Activated naive CD4-positive, alpha-beta T cell treated with Interleukin-2 at 50 U/mL for 16 hours (primary cell): ENCODE results near the gene ZFP1.
"Not testable (repeated sequence)": the region's sequence is repeated elsewhere in the genome, so short reads cannot be mapped to it uniquely, and the experiment has no call there.

ENCODE experiments used
- DNase-seq: peaks from one replicate; pipeline ENCODE4 v3.0.0-alpha.2; 2020

The ZFP1 gene

DNA sequence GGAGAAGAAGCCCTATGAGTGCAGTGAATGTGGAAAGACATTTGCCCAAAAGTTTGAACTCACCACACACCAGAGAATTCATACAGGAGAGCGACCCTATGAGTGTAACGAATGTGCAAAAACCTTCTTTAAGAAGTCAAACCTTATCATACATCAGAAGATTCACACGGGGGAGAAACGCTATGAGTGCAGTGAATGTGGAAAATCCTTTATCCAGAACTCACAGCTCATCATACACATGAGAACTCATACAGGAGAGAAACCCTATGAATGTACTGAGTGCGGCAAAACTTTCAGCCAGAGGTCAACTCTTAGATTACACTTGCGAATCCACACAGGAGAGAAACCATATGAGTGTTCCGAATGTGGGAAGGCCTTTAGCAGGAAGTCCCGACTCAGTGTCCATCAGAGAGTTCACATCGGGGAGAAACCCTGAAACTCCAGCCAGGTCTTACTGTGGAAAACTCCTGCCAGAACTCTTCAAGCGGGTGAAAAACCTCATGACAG is 21.6 kb downstream of the ZFP1 start:
- no peak for DNase-seq

DNA sequence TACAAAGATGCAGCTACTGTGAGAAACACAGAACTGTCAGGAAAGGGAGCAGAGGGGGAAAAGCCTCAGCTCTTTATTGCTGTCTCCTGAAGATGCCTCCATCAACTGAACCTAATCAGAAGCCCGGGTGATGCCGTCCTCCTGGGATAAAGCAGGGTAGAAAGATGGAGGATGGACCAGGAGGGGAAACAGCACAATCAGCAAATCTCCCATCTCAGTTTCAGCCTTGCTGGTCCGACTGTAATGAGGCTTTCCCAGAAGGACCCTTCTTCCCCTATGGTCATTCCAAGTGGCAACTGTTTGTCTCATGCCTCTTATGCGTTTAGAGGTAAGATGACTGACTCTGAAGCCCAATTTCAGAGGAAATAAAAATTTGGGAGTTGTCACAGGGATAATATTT is 24.3 kb downstream of the ZFP1 start:
- no peak for DNase-seq

DNA sequence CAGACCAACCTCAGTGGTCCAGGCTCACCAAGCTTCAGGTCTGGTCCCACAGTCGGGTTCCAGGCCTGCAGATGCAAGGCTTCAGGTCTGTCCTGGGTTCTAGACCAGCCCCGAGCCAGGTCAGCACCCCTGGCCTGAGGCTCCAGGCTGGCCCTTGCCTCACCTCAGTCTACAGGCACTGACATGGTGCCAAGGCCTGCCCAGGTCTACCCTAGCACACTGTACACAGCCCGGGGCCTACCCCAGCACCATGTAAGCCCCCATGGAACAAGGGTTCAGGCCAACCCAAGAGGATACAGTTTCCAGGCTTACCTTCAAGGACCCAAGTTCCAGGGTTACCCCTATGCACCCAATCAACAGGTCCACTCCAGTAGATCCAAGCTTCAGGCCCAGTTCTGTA is 26.8 kb downstream of the ZFP1 start:
- no peak for DNase-seq

DNA sequence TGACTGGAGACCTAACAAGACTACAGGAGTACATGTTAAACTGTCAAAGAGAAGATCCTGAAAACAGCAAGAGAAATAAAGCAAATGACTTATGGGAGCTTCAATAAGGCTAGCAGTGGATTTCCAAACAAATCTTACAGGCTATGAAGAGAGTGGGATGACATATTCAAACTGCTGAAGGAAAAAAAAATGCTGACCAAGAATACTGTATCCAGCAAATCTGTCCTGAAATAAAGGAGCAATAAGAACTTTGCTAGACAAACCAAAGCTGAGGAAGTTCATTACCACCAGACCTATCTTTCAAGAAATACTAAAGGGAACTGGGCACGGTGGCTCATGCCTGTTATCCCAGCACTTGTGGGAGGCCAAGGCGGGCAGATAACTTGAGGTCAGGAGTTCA is 28.6 kb downstream of the ZFP1 start:
- no peak for DNase-seq

DNA sequence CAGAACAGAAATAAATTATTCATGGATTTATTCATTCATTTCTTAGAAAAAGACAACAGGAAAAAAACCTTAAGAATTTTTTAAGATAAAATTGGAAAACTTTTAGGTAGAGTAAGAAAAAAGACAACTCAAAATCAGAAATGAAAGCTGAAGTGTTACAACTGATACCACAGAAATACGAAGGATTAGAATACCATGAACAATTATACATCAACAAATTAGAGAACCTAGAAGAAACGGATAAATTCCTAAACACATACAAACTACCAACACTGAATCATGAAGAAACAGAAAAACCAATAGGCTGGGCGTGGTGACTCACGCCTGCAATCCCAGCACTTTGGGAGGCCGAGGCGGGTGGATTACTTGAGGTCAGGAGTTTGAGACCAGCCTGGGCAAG is 30.9 kb downstream of the ZFP1 start:
- DNase-seq: no peak

DNA sequence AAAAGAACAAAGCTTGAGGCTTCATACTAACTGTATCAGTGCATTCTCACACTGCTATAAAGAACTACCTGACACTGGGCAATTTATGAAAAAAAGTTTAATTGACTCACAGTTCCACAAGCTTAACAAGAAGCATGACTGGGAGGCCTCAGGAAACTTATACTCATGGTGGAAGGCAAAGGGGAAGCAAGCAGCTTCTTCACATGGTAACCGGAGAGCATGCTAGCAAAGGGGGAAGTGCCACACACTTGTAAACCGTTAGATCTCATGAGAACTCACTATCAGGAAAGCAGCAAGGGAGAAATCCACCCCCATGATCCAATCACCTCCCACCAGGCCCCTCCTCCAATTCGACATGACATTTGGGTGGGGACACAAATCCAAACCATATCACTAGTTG is 33.3 kb downstream of the ZFP1 start:
- DNase-seq: no peak

DNA sequence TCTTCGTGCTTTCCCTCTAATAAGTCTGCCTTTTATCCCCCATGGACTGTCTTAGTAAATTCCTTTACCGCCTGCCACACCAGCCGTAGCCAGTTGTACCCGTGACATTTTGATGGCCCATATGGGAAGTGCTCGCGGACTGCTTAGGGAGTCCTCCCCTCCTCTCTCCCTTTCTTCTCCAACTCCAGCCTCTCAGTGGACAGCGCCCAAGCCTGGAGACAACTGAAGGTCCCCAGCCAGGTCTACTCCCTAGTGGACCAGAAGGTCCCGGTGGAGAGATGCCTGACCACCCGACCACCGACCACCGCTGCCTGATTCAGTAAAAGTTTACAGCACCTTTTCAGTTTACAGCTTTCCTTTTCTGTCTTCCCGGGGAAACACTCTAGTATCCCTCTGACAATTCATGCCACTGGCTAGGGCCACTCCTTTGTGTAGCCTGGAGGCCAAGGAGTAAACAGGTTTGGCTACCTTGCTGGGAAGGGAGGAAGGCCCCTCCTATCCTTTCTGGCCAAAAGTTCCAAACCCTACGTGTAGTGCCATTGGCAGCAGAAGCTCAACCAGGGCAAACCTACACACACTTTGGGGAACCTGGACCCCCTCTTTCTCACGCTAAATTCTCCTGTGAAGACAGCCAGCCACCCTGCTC is 40.6 kb downstream of the ZFP1 start:
- no peak for DNase-seq

DNA sequence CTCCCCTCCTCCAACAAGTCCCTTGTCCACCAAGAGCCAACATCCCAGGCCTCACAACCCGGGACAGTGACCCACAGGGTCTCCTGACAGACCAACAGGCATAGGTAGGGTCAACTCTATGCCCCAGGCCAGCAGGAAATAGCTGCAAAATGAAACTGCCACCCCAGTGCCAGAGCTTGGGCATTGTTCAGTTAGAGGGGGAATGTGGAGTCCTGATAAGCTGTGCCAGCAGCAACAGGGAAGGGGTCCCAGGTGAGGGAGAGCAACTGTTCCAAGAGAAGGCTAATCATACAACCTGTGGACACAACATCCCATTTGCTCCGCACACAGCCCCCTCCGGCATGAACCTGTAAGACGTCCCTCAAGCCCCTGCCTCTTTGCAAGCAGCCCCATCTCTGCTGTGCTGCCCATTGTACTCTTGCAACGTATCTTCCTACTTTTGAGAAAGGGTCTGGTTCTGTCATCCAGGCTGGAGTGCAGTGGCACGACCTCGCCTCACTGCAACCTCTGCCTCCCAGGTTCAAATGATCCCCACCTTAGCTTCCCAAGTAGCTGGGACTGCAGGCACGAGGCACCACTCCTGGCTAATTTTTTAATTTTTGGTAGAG is 41.4 kb downstream of the ZFP1 start:
- no peak for DNase-seq

DNA sequence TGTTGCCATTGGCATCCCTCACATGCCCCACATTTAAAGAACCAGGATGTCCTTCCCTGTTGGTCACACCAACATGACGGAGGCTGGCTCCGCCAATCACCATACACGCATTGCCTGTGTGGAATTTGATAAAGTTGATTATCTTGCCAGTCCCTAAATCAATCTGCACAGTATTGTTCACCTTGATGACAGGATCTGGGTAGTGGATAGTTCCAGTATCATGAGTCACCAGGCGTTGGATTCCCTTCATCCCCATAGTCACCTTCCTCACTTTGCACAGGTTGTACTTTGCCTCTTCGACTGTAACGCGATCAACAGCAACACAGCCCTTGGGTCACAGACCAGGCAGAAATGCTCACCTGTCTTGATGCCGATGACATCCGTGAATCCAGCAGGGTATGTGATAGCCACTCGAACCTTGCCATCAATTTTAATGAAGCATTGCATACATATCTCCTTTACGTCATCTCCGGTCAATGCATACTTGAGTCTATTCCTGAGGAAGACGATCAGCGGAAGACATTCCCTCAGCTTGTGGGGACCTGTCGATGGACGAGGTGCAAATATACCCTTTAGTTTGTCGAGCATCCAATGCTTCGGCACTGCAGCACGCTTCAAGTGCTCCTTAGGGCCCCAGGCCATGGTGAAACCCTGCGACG is 44.4 kb downstream of the ZFP1 start:
- no peak for DNase-seq

DNA sequence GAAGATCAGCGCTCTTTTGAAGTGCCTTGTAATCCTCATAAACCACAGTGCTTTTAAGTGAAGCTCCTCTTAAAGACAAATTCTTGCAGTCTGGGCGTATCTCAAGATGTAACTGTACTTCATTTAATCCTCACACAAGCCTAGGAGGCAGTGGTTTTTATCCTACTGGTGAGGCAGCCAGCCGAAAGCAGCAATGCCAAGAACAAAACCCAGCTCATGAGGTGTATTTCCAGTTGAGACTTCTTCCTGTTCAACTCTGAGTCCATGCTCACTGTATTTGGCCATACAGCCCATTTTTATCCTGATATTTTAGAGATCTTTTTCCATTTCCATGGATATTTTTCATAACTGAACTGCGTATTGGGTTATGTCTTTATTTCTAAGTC is 44.9 kb downstream of the ZFP1 start:
- no peak for DNase-seq

DNA sequence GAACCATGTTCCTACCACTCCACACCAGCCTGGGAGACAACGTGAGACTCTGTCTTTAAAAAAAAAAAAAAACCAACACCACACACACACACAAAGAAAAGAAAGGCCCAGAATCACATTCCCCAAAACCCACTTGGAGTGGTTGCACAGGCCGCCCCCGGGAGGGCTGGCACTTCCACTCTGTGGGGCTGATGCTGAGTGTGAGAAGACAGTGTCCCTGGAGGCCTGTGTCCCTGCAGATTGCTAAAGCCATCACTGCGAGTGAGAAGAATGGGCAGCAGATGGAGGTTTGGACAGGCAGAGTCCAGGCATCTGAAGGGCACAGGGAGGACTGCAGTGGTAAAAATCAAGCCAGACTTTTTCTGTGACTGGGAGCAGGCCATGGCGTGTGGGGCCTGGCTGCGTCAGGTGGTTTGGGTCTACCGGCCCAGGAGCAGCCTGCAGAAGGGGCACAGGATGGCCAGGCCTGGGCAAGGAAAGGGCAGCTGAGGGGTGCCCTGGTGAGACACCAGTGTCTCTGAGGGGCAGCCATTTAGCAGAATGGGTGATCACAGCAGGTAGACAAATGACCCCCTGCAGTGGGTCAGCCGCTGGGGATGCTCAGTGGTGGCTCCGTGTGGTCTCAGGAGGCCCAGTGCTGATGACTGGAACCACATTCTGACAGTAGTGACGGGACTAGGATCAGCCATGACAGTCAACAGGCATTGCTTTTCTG is 45.6 kb downstream of the ZFP1 start:
- no peak for DNase-seq

DNA sequence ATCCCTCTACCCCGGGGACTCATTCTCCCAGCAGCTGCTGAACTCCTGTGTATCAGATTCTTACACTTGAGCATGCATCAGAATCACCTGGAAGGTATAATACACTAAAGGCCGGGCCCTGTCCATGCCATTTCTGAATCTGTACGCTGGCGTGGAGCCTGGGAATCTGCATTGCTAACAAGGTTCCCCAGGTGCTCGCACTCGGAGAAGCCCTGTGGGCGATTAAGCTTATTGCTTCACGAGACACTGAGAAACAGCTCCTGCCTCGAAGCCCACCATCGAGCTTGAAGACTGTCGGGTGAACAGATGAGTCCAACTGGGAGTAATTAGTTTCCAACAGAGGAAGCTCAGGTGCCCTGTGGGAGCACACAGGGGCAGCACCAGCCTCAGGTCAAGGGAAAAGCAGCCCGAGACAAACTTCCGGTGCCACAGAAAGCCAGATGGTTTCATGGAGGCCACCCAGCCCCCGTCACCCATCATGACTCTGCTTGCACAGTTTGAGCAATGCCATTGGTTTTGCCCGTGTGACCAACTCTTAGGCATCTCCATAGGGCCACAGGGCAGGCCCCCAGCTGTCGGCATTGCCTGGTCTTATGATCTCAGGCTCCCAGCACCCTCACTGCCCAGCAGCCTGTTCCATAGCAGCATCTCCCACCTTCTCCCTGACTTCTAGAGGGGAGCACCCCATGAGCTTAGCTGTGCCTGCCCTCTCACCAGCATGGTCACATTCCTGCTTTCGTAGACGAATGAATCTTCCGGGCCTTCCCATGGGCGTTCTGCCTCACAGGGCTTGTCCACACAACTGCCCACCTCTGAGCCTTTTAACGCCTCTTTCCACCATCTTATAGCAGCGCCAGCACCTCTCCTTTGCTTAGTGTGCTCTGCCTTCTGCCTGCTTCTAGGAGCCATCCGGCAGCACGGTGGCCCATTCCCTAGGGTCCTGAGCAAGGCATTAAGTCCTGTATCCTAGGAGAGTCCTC is 47.8 kb downstream of the ZFP1 start:
- no peak for DNase-seq

DNA sequence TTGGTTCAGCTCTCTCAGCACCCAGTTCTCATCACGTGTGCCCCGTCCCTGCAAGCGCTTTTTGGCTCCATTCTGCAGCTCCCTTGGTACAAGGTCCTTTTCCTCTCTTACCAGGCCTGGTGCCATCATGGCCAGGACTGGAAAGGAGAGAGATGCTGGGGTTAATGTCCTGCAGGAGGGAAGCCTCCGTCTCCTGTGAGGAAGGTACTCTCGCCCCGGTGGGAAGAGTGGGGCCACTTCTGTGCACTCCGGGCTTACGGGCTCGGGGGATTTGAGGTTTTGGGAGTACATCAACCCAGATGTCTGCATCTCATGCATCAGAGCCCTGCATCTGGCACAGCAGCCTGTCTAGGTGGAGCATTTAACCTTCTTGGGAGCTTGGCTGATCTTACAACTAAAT is 48.5 kb downstream of the ZFP1 start:
- no peak for DNase-seq

DNA sequence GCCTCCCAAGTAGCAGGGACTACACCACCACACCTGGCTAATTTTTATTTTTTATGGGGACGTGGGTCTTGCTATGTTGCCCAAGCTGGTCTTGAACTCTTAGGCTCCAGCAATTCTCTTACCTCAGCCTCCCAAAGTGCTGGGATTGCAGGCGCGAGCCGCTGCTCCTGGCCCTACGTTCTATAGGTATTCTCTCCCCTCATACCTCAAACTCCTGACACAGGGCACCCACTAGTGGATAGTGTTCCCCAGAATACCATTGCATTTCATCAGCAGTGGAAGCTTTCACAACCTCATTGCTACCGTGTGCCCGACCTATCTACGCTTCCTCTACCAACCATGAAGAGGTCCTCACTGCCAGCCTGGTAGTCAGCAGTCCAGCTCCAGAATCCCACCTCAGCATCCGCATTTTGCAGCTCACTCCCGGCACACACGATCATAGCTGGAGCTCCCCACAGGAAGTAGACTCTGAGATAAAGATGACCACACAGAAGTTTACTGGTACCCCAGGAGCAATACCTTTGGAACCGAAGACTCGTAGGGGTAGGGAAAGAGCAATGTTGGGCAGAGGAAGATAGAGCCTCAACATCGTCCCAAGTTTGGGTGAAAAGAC is 49.3 kb downstream of the ZFP1 start:
- DNase-seq: no peak

DNA sequence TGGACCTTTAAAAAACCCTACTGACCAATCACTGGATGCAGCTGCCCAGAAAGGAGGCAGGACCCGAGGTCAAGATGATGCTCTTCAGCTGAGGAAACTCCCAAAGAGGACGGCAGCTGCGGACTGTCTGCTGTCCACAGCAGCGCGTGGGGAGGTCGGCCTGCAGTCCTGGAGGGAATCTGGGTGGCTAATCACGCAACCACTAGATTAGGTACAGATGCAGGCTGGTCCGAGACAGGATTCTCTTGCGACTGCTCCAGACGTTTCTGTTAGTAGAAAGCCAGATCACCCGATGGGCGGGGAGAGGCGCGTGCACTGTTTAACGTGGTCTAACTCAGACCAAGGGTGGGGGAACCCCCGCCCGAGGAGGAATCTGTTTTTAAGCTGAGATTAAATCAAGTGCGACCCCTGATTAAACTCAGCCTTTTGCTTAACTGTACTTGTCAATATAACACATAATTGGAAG is 49.8 kb downstream of the ZFP1 start:
- no peak for DNase-seq

DNA sequence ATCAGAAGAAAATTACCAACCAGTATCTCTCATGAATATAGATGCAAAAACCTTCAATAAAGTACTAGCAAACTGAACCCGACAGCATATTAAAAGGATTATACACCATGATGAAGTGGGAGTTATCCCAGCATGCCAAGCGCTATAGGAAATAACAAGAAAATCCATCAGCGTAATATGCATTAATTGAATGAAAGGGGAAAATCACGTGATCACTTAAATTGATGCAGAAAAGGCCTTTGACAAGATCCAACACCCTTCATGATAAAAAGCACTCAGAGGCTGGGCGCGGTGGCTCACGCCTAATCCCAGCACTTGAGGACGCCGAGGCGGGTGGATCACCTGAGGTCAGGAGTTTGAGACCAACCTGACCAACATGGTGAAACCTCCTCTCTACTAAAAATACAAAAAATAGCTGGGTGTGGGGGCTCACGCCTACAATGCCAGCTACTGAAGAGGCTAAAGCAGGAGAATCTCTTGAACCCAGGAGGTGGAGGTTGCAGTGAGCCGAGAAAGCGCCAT is 53.8 kb downstream of the ZFP1 start:
- no peak for DNase-seq

DNA sequence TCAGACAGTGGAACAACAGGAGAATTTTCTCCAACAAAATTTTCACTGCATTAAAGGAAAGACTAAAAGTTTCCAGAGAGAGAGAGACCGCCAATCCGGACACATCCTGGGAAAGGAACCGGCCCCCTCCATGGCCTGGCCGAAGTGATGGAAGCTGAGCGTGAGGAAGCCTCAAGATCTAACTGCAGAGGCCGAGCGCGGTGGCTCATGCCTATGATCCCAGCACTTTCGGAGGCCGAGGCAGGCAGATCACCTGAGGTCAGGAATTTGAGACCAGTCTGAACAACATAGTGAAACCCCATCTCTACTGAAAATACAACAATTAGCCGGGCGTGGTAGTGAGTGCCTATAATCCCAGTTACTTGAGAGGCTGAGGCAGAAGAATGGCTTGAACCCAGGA is 54.8 kb downstream of the ZFP1 start:
- DNase-seq: no peak

DNA sequence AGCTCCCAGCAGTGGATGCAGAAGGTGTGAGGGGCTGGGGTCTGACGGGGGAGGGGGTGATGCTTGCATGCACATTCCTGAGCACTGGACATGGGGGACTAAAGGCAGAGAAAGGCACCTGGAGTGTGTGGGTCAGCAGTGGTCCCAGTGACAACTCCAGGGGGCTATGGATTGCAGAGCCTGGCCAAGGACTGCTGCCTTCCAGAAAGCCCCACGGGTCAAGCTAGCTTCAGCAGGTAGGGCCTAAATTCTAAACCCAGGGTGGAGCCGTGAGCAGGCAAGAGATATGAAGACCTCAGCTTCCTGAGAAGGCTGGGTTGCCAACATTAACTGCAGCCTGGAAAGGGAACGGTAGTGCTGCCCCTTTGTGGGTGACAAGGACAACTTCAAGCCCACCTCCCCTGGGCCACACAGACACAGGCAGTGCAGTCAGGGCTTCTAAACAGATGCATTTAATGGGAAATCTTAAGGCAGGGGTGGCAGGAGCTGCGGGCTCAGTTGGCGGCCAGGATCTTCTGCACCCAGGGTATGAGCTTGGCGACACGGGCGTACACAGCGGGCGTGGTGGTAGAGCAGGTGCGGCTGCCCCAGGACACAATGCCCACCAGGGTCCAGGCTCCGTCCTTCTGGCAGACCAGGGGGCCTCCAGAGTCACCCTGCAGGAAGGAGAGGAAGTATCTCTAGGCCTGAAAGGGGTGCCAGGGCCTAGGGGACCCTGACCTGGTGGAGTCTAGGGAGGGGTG is 55.5 kb downstream of the ZFP1 start:
- no peak for DNase-seq

DNA sequence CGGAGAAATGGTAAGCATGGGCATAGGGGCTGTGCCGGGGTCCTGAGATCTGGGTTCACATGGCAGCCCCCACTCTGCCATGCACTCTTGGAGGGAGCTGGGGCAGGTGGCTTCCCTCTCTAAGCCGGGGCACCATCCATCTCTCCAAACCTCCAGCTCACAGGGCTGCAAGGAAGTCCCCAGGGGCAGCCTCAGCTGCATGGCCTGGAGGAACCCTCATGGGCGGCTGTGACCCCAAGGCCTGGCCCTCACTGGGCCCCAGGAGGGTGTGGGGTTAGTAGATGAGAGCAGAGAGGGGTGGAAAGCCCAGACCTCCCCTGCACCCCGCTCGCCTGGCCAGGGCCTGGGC is 56.1 kb downstream of the ZFP1 start:
- no peak for DNase-seq

DNA sequence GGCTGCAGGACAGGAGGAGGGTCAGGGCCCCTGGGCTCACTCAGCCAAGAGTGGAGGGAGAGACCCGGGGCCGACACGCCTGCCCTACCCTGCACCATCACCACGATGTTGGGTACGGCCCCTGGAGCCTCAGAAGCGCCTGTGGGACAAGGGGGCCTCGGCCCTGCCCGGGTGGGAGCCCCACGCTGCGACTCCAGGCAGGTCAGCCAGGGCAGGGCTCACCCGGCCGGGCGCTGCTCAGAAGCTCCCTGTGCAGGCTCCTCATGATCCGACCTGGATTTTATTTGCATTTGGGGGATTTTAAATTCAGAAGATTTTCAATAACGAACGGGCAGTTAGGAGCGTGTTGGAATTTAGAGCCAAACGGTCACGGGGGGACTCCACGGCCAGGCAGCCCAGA is 56.6 kb downstream of the ZFP1 start:
- not testable (repeated sequence) for DNase-seq

DNA sequence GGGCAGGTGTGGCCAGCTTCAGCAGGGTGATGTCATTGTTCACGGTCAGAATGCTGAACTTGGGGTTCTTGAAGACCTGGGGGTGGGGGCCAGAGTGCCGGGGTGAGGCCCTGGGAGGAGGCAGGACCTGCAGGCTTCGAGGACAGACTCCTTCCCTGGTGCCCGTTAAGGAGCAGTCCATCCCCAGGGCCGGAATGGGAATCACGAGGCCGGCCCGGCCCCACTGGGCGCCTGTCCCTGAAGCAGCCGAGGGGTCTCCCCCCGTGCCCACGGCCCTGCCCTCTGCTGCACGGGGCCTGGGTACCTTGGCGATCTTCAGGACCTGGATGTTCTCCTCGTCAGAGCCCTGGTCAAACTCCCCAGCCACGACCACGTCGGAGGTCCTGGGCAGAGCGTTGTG is 57.1 kb downstream of the ZFP1 start:
- DNase-seq: not testable (repeated sequence)
